SU-DHL-6 (cell line): ENCODE data around the gene SCN4A.

Experiments
- CTCF ChIP-seq: fragments of 200-600 bp; sonication (generic); IDR thresholded peaks from one replicate; pipeline ENCODE4 v1.5.1; 2017; ENCODE audit warnings: antibody characterized with exemption, mild to moderate bottlenecking, low read length, moderate library complexity; ENCODE audit not compliant: insufficient read depth, poor library complexity, severe bottlenecking
- EZH2phosphoT487 ChIP-seq: fragments of 200-600 bp; sonication (generic), shearing (Covaris generic); conservative IDR thresholded peaks from 2 replicates; pipeline ENCODE4 v1.6.1; 2018; ENCODE audit warnings: mild to moderate bottlenecking, antibody characterized with exemption, low read length, moderate library complexity, mixed read lengths

- TF ChIP-seq CTCF (no peak), EZH2phosphoT487 (no peak)
Observed at GRCh38 chr17:63944736-63945499, 27.8 kb downstream of the SCN4A start.
